Measurements from ENCODE around the gene PANK2.
"Not testable (repeated sequence)": the region's sequence is repeated elsewhere in the genome, so short reads cannot be mapped to it uniquely, and the experiment has no call there.

PANK2 gene

GRCh38 chr20:3898181-3898580, 9.0 kb downstream of the PANK2 start:
- not testable (repeated sequence) for DNase-seq (ENCODE audit: low read depth); H3K4me3 ChIP-seq (ENCODE audit: low read depth, low read length)

DNA sequence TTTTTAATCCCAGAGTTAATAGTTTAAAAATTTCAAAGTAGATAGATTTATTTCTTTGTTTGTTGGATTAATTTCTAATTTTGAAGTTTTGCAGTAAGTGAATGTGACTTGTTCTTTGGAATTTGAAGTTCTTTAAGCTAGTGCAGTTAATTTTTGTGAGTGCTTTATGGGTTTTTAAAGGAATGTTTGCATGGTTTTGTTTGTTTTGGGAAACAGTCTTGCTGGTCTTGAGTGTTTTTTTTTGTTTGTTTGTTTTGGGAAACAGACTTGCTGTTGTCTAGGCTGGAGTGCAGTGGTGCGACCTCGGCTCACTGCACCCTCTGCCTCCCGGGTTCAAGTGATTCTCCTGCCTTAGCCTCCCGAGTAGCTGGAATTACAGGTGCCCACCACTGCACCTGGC, 9.5 kb downstream of the PANK2 start:
- DNase-seq (ENCODE audit: low read depth): no peak
- no peak overlapping the region for H3K4me3 ChIP-seq (ENCODE audit: low read depth, low read length)

GRCh38 chr20:3900187-3900604, 11.0 kb downstream of the PANK2 start:
- H3K4me3 ChIP-seq (ENCODE audit: low read depth, low read length): no peak overlapping the region
- DNase-seq (ENCODE audit: low read depth): no peak

- DNase-seq (ENCODE audit: low read depth): no peak
- no peak overlapping the region for H3K4me3 ChIP-seq (ENCODE audit: low read depth, low read length)
Observed at GRCh38 chr20:3901028-3901705, 12.0 kb downstream of the PANK2 start.

DNA sequence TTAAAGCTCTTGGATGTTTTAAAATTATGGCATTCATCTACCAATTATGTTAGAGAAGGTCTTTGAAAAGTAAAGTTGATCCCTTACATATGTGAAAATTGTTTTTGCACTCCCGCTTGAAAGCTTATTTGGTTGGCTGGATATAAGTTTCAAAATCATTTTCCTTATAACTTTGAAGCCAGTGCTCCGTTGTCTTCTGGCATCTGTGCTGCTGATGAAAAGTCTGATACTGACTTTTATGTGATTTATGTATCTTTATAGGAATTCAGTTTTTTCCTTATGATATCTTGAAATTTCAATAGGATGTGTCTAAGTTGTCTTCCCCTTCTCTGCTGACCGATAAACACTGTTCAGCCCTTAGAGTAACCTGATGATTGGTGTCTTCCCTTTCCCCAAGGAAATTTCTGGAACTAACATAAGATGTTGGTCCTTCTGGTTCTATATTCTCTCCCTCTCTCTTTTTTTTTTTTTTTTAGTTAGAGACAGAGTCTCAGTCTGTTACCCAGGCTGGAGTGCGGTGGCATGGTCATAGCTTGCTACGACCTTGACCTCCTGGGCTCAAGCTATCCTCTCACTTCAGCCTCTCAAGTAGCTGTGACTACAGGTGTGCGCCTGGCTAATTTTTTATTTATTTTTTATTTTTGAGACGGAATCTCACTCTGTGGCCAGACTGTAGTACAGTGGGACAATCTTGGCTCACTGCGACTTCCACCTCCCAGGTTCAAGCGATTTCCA, 12.7 kb downstream of the PANK2 start:
- no peak overlapping the region for H3K4me3 ChIP-seq (ENCODE audit: low read depth, low read length)

GRCh38 chr20:3902446-3902845, 13.3 kb downstream of the PANK2 start:
- no peak for DNase-seq (ENCODE audit: low read depth)
- no peak overlapping the region for H3K4me3 ChIP-seq (ENCODE audit: low read depth, low read length)

More for the DNA sequence above, 12.7 kb downstream of the PANK2 start:
- DNase-seq (ENCODE audit: low read depth): no peak

DNA sequence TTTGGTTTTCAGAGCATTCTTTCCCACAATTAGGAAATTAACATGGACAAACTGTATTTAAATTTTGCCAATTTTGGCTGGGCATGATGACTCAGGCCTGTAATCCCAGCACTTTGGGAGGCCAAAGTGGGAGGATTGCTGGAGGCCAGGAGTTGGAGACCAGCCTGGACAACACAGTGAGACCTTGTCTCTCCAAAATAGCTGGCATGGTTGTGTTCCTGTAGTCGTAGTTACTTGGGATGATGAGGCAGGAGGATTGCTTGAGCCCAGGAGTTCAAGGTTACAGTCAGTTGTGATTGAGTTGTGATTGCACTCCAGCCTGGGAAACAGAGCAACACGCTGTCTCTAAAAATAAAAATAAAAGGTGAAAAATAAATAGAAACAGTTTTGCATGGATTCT, 15.0 kb downstream of the PANK2 start:
- H3K4me3 ChIP-seq (ENCODE audit: low read depth, low read length): no peak overlapping the region

DNA sequence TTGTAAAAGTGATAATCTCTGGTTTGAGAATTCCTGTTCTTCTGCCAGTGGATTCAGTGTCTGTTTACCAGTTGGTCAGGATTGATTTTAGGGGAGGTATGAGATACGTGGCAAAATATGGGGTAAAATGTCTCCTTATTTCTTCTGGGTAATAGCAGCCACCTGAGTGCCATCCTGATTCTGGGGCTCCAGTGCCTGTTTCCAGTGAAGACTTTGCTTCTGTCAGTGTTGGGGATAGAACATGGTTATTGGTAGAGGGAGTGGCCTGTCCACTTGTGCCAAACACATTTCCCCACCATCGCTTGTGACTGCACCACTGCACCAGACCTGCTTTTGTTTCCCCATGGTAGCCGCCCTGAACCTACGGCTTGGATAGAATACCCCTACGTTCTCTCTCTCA, 15.7 kb downstream of the PANK2 start:
- no peak overlapping the region for H3K4me3 ChIP-seq (ENCODE audit: low read depth, low read length)
- DNase-seq (ENCODE audit: low read depth): no peak

More for the DNA sequence above, 15.0 kb downstream of the PANK2 start:
- DNase-seq (ENCODE audit: low read depth): no peak

- not testable (repeated sequence) for DNase-seq (ENCODE audit: low read depth); H3K4me3 ChIP-seq (ENCODE audit: low read depth, low read length)
Observed at GRCh38 chr20:3906744-3907721, 17.8 kb downstream of the PANK2 start.

DNA sequence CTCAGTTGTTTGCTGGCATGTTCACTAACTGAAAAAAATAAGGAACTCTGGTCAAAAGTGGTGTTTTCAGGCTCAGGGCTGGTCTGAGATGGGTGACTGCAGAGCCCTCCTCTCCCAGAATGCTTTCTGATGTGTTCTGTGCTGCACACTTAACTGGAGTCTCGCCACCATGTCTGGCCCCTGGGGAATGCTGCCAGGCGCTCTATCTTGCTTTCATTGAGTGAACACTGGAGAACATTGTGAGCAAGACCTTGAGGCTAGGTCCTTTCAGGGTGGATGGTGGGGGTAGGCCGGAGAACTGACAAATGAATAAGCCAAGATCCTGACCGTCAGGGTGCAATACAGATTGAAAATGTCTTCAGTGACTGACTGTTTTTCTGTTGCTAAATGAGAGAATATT, 19.5 kb downstream of the PANK2 start:
- no peak for DNase-seq (ENCODE audit: low read depth)
- H3K4me3 ChIP-seq (ENCODE audit: low read depth, low read length): no peak overlapping the region

GRCh38 chr20:3909952-3910366, 20.8 kb downstream of the PANK2 start:
- DNase-seq (ENCODE audit: low read depth): no peak
- H3K4me3 ChIP-seq (ENCODE audit: low read depth, low read length): no peak overlapping the region

DNA sequence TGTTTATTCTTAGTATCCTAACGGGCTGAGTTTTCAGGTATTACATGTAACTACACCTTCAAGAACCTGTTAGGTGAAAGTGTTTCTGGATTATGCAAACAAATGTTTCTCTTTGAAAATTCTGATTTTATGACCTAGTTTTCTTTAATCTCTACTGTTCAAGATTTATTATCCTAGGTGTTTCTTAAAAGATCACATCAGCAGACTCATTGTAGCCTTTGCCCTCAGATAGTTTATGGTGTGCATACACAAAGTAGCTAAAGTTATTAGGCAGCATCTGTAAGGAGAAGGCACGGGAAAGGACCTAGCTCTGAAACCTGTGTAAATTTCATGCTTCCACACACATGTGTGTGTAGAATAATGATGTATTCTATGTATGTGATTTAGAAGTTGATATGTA, 21.7 kb downstream of the PANK2 start:
- no peak overlapping the region for H3K4me3 ChIP-seq (ENCODE audit: low read depth, low read length)
- DNase-seq (ENCODE audit: low read depth): no peak

DNA sequence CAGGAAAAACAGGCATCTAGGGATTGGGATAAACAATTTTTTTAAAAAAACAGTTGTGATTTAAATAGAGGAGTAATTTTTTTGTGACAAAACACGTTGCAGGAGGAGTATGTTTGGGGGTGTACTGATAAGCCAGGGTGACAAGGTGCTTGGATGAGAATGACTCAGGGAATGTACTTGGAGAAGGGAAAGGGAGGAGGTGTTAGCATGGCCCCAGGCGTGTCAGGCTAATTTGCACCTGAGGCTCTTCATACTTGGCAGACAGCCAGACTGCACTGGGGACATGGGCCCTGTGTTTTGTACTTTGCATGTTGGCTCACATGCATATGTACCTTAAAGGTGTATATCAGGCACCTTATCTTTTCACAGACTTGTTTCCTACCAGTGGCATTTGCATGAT, 22.8 kb downstream of the PANK2 start:
- DNase-seq (ENCODE audit: low read depth): no peak
- H3K4me3 ChIP-seq (ENCODE audit: low read depth, low read length): no peak overlapping the region

- DNase-seq (ENCODE audit: low read depth): no peak
- no peak overlapping the region for H3K4me3 ChIP-seq (ENCODE audit: low read depth, low read length)
Observed at GRCh38 chr20:3914446-3914845, 25.3 kb downstream of the PANK2 start.

- DNase-seq (ENCODE audit: low read depth): no peak
Observed at GRCh38 chr20:3915691-3916090, 26.5 kb downstream of the PANK2 start.

DNA sequence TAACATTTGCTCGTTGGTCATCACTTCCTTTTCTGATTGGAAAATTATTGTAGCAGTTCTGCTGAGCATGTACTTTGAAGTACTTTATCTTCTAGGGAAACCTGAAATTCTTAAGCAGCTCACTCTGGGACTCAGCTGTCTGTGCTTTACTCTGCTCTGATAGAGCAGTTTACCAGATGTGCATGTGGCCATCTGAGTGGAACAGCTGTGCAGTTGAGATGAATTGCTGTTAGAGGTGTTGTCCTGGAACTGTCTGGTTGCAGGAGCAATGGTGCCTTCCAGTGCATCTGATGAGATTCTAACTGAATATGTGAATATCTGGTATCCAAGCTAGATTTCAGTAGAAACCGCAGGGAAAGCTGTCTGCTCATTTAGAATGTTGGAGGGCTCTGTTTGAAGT, 27.2 kb downstream of the PANK2 start:
- DNase-seq (ENCODE audit: low read depth): no peak
- no peak overlapping the region for H3K4me3 ChIP-seq (ENCODE audit: low read depth, low read length)

More at GRCh38 chr20:3915691-3916090, 26.5 kb downstream of the PANK2 start:
- no peak overlapping the region for H3K4me3 ChIP-seq (ENCODE audit: low read depth, low read length)

DNA sequence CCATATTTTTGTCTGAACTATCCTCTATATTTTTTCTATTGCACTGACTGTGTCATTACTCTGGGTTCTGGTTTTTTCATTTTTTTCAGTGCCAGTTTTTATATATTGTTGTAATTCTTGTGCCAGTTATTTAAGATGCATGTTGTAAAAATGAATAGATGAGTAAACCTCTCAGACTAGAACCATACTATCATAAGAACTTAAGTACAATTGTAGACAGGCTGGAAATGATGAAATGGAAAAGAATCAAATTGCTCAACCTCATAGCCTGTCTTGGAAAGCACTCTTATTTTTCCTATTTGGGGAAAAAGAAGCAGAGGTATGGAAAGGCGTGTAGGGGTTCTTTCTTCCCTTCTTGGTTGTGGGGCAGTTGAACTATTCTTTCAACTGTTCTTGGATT, 30.2 kb downstream of the PANK2 start:
- no peak overlapping the region for H3K4me3 ChIP-seq (ENCODE audit: low read depth, low read length)
- DNase-seq (ENCODE audit: low read depth): no peak

GRCh38 chr20:3922223-3922982, 33.2 kb downstream of the PANK2 start:
- H3K4me3 ChIP-seq (ENCODE audit: low read depth, low read length): no peak overlapping the region
- DNase-seq (ENCODE audit: low read depth): no peak

GRCh38 chr20:3922983-3923339, 33.8 kb downstream of the PANK2 start:
- H3K4me3 ChIP-seq (ENCODE audit: low read depth, low read length): no peak overlapping the region
- DNase-seq (ENCODE audit: low read depth): no peak
